Lung (tissue), 12 donors: ENCODE data around the gene RASA3. TPM values are rescaled to one million over a fixed set of nuclear protein-coding genes. Genes with fewer than 3 reads are reported as not detected.

Source experiments
- ATAC-seq: fragments of 200-7000 bp; cut with Tn5 transposase; one replicate; pipeline ENCODE4 v1.9.1; 2020; ENCODE audit warnings: moderate number of reproducible peaks; ENCODE audit not compliant: insufficient read depth, low FRiP score
- DNase-seq, 3 donors: peaks; one replicate each; pipeline ENCODE4 v3.0.0-alpha.2; 2013 to 2017
- H3K27ac ChIP-seq, 2 donors: one replicate each; pipeline ENCODE4 v1.5.1; 2013; ENCODE audit warnings: mild to moderate bottlenecking in 2 of 2, moderate library complexity in 2 of 2, control low read depth in 1 of 2, inconsistent platforms in 1 of 2, low read depth in 1 of 2, low read length in 1 of 2
- H3K27me3 ChIP-seq, 3 donors: one replicate each; pipeline ENCODE4 v1.5.1; 2013; ENCODE audit warnings: low read length in 2 of 3; ENCODE audit not compliant: control insufficient read depth in 3 of 3, insufficient read depth in 3 of 3
- H3K36me3 ChIP-seq, 4 donors: one replicate each; pipeline ENCODE4 v1.5.1; 2013; ENCODE audit warnings: low read length in 4 of 4, mild to moderate bottlenecking in 1 of 4, moderate library complexity in 1 of 4; ENCODE audit not compliant: control insufficient read depth in 4 of 4, insufficient read depth in 4 of 4
- H3K4me1 ChIP-seq, 5 donors: one replicate each; pipeline ENCODE4 v1.5.1; 2013; ENCODE audit warnings: low read length in 5 of 5, mild to moderate bottlenecking in 2 of 5, moderate library complexity in 1 of 5; ENCODE audit not compliant: control insufficient read depth in 5 of 5, insufficient read depth in 5 of 5
- H3K4me3 ChIP-seq: one replicate; pipeline ENCODE4 v1.5.1; 2013; ENCODE audit warnings: mild to moderate bottlenecking, control low read depth, moderate library complexity
- H3K9ac ChIP-seq, 2 donors: one replicate each; pipeline ENCODE4 v1.5.1; 2013; ENCODE audit warnings: low read length in 2 of 2, control low read depth in 1 of 2; ENCODE audit not compliant: insufficient read depth in 1 of 2
- H3K9me3 ChIP-seq, 4 donors: one replicate each; pipeline ENCODE4 v1.5.1; 2013; ENCODE audit warnings: low read length in 3 of 4, mild to moderate bottlenecking in 1 of 4, moderate library complexity in 1 of 4; ENCODE audit not compliant: control insufficient read depth in 4 of 4, insufficient read depth in 3 of 4
- WGBS, 2 donors: extraction: QIAGEN DNeasy Blood & Tissue Kit; methylation state at CpG; one replicate each; pipeline ENCODE4 v1.1.7; 2013; 5-methylcytosine and 5-hydroxymethylcytosine counted together
- polyA plus RNA-seq, 2 donors: library from polyadenylated mRNA; stranded (reverse); fragments of 200-250 nt; gene quantifications; one replicate each; pipeline ENCODE4 v1.2.1, GENCODE V29; 2013
- total RNA-seq, 2 donors: library from RNA; depleted of rRNA in 1 of 2; stranded (reverse); fragments of >200 nt in 1 of 2; gene quantifications; one replicate each; pipeline ENCODE4 v1.2.1, GENCODE V29; 2014 to 2021
- TF ChIP-seq, protein P1 (sequence below): IDR thresholded peaks from 2 replicates; pipeline ENCODE4 v1.5.1; 2012; ENCODE audit warnings: mild to moderate bottlenecking; ENCODE audit errors: control extremely low read depth, extremely low read depth
- donor health status: control.
- donor health status: control.
- donor health status: Bipolar disorder and iron deficiency.
- donor health status: healthy.
- donor health status: DM: yes; HTN: yes; CAD: no.

The RASA3 gene
- total and polyA plus RNA-seq, 4 donors, result 7.4 to 22.8 (median 16.2) TPM

DNA sequence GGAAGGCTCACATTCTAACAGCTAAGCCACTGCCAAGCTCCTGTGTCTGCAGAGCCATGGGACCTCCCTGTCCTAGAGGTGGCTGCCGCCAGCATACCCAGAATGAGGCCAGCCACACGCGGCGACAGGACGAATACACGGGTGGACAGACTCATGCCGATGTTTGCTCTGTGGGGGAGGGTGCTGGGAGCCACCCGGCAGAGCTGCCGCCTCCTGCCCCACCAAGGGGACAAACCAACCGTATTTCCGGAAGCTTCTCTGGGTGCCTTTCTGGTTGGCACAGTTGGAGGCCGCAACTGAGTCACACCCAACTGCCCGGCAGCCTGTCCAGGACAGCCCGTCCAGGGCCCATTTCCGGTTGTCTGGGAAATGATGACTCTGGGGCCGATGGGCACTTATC lies 178.9 kb downstream of the RASA3 start:
- Histone ChIP-seq H3K9ac (no peak overlapping the region), H3K9me3 (peaks cover 0 to 2% (median 0%) of the 10 kb centered on the region in 4 donors), H3K27me3 (no peaks in the 10 kb centered on the region), H3K4me3 (no peak overlapping the region), H3K36me3 (peaks cover 0 to 5% (median 0%) of the 10 kb centered on the region in 4 donors), H3K4me1 (peaks cover 0 to 4% (median 0%) of the 10 kb centered on the region in 5 donors), H3K27ac (no peak overlapping the region)
- no peak for DNase-seq
- no peak for ATAC-seq
- TF ChIP-seq, protein P1, sequence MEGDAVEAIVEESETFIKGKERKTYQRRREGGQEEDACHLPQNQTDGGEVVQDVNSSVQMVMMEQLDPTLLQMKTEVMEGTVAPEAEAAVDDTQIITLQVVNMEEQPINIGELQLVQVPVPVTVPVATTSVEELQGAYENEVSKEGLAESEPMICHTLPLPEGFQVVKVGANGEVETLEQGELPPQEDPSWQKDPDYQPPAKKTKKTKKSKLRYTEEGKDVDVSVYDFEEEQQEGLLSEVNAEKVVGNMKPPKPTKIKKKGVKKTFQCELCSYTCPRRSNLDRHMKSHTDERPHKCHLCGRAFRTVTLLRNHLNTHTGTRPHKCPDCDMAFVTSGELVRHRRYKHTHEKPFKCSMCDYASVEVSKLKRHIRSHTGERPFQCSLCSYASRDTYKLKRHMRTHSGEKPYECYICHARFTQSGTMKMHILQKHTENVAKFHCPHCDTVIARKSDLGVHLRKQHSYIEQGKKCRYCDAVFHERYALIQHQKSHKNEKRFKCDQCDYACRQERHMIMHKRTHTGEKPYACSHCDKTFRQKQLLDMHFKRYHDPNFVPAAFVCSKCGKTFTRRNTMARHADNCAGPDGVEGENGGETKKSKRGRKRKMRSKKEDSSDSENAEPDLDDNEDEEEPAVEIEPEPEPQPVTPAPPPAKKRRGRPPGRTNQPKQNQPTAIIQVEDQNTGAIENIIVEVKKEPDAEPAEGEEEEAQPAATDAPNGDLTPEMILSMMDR, result no peak
- WGBS, 2 donors, result 91 to 94% methylated on average over 16 of the region's 16 CpGs

DNA sequence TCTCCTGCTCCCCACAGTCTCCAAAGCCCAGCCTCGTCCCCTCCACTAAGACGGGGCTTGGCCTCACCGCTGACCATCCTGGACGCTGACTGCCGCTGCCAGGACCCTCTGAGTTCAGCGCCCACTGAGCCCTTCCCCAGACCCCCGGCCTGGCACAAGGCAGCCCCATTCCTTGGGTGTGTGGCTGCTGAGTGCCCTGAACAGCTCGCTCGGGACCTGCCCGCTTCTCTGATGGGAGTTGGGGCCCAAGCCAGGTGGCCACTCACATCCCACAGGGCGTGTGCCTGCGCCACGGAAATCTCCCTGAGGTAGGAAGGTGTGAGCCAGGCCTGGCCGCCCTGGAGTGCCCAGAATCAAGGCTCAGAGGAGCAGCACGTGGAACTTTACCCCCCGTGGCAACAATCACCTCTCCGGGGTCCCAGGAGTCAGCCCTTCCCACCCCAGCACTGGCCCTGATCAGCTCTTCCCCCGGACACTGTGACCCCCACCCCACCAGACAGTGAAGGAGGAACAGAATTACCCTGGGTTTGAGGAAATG lies 179.4 kb downstream of the RASA3 start:
- WGBS, 2 donors, result 90 to 92% methylated on average over 18 of the region's 18 CpGs
- Histone ChIP-seq H3K27me3 (no peaks in the 10 kb centered on the region), H3K27ac (no peak overlapping the region), H3K36me3 (peaks cover 0 to 5% (median 0%) of the 10 kb centered on the region in 4 donors), H3K4me3 (no peak overlapping the region), H3K9ac (no peak overlapping the region), H3K9me3 (peaks cover 0 to 2% (median 0%) of the 10 kb centered on the region in 4 donors), H3K4me1 (peaks cover 0 to 4% (median 0%) of the 10 kb centered on the region in 5 donors)
- DNase-seq (no peak), ATAC-seq (no peak)
- TF ChIP-seq, protein P1, result no peak

GRCh38 chr13:113952151-113952982 lies 180.1 kb downstream of the RASA3 start:
- H3K27me3 ChIP-seq, result no peaks in the 10 kb centered on the region
- WGBS, 2 donors, result 91 to 95% methylated on average over 40 to 42 of the region's 42 CpGs
- TF ChIP-seq, protein P1, result no peak
- H3K9me3 ChIP-seq, result peaks cover 0 to 2% (median 0%) of the 10 kb centered on the region in 4 donors
- no peak overlapping the region for H3K27ac ChIP-seq
- H3K4me1 ChIP-seq, result peaks cover 0 to 4% (median 0%) of the 10 kb centered on the region in 5 donors
- ATAC-seq (no peak), DNase-seq (no peak)
- peaks cover 0 to 5% (median 0%) of the 10 kb centered on the region in 4 donors for H3K36me3 ChIP-seq
- H3K4me3 ChIP-seq, result no peak overlapping the region
- H3K9ac ChIP-seq, result no peak overlapping the region
